T-helper 1 cell treated with Interleukin-12 subunit alpha and Interleukin-12 subunit beta and Interleukin-4 antibody, amounts not matched to agents 30 ng/mL and 1 ng/mL, for 36 hours (primary cell): ENCODE data around the gene FGD3. TPM values are rescaled to one million over a fixed set of nuclear protein-coding genes. Genes with fewer than 3 reads are reported as not detected.

ENCODE experiments used
- intact Hi-C: fragments of 100-400 bp; cut with micrococcal nuclease; formaldehyde crosslinking; loops from one replicate; pipeline ENCODE4 v1.15.1; 2024
- total RNA-seq: library from RNA; stranded (reverse); gene quantifications from 2 replicates; pipeline ENCODE4 v1.2.3, GENCODE V29; 2022

Gene FGD3
- total RNA-seq, 1 donor from 2014 or later = 129 TPM

DNA sequence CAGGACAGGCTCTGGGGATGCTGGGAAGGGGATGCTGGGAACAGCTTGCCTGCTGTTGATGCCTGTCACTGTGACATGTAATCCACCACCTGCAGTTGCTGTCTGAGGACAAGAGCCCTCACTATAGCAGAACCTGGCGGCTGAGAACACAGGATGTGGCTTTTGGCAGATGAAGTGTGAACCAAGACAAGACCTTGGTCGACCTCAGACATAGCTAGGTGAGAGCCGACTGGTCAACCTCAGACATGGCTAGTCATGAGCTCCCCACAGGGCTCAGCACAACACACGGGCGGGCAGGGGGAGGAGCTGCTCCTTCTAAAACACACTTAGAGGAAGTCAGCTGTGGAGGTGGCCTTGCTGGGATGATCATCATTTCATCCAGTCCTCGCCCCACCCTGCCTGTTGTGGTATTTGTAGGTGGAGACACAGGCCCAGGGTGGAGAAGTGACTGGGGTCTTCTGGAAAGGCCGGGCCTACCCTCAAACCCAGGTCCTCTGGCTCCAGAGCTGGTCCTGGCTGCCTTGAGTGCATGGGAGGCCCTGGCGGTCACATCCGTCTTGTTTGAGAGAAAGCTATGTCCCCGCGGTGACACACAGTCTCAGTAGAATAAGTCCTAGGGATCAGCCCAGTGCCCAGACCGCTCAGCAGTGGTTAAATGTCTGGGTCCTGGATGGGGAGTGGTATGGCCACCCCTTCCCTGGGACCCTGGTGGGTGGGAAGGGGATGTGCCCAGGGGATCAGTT lies 117.2 kb downstream of the FGD3 start:
- intact Hi-C loops = loop anchor here (1.0 to 10.0 kb wide), 12 partner anchors 19 to 770 kb away; partner anchors contain the start of genes BICD2, CARD19, IARS1 and NINJ1

DNA sequence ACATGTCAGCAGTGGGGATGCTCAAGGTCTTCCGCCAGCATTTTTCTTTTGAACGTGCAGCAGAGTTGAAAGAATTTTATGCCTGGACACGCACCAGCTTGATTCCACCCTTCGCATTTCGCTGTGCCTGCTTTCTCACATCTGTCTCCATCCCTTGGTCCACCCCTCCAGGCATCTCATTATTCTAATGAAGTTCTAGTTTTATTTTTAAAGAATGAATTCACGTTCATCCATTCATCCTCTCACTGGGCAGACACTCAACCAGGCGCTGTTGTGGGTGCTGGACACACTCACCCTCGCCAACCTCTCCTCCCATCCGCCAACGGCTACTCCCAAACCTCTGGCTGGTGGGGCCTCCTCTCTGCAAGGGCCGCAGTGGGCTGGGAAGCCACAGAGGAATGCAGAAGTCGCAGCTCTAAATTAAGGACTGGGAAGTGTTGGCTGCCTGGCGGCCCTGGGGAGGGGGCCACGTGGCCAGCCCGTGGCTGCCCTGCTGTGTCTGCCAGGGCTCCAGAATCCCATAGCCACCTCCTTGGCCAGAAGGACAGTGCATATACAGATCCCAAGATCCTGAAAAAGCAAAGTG lies 117.9 kb downstream of the FGD3 start:
- intact Hi-C loops = loop anchor here (10.0 kb wide), 2 partner anchors 300 to 770 kb away; partner anchors contain the start of genes BICD2 and IARS1

DNA sequence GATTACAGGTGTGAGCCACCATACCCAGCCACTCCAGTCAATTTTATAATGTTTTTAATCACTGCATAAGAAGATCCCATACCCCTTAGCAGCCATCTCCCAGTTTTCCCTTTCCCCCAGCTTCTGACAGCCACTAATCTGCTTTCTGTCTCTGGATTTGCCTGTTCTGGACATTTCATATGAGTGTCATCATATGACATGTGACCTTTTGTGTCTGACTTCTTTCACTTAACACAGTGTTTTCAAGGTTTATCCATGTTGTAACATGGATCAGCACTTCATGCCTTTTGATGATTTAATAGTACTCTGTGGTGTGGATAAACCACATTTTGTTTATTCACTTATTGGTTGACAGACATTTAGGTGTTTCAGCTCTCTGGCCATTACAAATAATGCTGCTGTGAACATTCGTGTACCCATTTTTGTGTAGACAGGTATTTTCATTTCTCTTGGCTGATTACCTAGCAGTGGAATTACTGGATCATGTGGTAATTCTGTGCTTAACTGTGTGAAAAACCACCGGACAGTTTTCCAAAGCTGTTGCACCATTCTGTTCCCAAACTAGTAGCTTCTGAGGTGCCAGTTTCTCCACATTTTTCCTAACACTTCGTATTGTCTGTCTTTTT lies 119.8 kb downstream of the FGD3 start:
- intact Hi-C loops = loop anchor here (10.0 kb wide), 2 partner anchors 302 to 772 kb away; partner anchors contain the start of genes BICD2 and IARS1

DNA sequence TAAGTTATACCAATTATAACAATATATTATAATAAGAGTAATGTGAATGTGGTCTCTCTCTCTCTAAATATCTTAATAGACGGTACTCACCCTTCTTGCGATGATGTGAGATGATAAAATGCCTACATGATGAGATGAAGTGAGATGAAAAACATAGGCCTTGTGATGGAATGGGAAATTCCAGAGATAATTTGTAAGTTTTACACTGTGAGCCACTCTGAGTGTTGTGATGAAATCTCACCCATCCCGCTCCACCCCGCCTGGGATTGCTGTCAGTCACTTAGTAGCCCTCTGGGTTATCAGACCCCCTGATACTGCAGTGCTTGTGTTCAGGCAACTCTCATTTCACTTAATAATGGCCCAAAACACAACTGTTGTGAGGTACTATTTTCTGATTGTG lies 121.6 kb downstream of the FGD3 start:
- intact Hi-C loops = loop anchor here (10.0 kb wide), 2 partner anchors 304 to 774 kb away; partner anchors contain the start of genes BICD2 and IARS1

DNA sequence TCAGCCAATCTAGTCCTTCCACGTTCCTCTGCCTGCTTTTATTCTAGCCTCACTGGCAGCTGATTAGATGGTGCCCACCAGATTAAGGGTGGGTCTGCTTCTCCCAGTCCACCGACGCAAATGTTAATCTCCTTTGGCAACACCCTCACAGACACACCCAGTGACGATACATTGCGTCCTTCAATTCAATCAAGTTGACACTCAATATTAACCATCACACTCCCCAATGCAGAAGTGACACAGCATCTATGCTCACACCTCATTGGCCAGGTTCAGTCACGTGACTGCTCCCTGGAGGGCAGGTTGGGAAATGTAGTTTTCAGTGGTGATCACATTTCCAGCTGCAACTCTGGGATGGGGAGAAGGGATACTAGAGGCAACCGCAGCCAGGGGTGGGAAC lies 124.1 kb downstream of the FGD3 start:
- intact Hi-C loops = no loop called here

DNA sequence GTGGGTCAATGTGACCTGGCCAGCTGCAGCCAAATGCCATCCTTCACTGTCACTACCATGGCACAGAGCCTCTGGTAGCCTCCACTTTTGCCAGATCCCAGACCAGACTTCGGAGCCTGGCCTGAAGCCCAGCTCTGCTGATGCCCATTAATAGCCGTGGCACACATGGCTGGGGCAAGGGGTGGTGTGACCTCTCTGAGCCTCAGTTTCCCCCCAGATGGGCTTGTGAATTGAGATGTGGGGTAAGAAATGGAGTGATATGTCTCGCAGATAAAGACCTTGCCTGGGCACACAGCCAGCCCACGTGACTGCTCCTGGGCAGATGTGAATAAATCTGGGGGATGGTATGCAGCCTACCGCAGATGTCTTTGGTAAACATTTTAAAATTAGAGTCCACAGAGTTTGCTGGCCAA lies 125.1 kb downstream of the FGD3 start:
- intact Hi-C loops = no loop called here

DNA sequence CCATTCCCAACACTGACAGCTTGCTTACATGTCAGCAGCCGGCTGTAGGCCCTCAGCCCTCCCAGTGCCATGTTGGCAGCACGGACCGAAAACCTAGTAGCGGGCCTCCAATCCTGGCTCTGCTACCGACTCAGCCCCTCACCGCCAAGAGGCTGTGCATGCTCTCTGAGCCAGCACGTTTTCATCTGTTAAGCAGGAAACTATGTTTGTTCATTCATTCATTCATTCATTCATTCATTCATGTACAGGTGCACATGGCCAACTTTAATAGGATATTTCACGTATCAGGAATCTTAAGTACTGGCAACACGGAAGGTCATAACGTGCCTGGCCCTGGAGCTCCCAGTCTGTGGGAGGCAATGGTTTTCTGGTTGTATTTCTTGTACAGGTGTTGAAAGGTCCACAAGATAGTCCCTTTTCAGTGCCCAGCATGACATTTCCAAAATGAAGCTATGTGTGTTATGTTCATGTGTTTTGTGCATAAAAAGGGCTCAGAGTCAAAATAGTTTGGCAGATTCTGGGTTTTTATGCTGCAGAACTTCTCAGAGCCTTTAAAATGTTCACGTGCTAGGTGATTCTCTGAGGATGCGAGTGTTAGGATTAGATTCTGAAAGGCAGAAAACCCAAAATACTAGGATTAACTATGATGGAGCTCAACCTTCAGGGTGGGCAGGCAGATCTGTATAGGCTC lies 128.9 kb downstream of the FGD3 start:
- intact Hi-C loops = no loop called here

DNA sequence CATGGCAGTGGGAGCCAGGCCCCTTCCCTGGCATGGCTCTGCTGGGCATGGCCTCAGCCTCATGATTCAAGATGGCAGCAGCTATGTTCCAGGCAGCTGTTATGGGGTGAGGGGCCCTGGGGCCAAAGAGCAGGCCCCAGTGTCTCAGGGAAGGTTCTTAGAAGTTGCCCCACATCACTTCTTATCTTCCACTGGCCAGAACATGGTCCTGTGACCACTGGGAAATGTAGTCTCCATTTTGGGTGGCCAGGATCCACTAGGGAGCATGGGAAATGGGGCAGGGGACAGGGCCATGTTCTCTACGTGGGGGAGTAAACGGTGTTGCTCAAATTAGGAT lies 129.4 kb downstream of the FGD3 start:
- intact Hi-C loops = no loop called here

DNA sequence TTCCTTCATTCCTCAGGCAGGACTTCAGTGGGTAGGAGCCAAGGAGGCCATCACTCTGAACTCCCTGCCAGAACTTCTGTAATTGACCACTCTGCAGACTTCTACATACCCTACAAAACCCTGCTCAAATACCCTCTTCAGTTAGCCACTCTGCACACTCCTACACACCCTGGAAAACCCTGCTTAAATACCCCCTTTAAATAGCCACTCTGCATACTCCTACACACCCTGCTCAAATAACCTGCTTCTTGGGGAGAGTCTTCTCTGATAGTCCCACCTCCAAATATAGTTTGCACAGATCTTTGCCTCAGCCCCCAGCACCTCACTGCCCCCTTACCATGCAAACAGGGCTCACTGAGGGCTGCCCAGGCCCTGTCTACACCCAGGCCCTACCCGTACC lies 130.0 kb downstream of the FGD3 start:
- intact Hi-C loops = no loop called here

DNA sequence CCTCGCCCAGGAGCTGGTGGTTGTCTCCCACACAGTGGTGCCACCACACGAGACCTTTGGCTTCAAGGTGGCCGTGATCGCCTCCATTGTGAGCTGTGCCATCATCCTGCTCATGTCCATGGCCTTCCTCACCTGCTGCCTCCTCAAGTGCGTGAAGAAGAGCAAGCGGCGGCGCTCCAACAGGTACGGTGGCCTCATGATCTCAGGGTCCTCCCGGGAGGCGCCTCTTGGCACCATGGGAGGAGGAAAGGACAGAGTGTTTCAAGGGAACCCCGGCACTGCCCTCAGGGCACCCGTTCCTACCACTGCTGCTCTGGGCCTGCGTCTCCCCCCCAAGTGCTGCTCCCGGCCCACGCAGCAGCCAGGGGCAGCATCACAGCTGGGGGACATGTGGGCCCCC lies 130.5 kb downstream of the FGD3 start:
- intact Hi-C loops = no loop called here

DNA sequence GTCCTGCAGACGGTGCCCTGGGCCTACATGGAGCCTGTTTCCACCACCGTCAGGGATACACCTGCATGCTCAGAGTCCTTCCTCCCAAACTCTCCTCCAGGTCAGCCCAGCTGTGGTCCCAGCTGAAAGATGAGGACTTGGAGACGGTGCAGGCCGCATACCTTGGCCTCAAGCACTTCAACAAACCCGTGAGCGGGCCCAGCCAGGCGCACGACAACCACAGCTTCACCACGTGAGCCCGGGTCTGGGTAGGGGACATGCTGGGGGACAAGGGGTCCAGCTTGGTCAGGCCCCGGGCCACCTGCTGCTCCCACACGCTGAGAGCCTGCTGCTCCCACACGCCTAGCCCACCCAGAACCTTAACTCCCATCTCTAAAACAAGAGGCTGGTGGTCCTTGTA lies 132.0 kb downstream of the FGD3 start:
- intact Hi-C loops = no loop called here

DNA sequence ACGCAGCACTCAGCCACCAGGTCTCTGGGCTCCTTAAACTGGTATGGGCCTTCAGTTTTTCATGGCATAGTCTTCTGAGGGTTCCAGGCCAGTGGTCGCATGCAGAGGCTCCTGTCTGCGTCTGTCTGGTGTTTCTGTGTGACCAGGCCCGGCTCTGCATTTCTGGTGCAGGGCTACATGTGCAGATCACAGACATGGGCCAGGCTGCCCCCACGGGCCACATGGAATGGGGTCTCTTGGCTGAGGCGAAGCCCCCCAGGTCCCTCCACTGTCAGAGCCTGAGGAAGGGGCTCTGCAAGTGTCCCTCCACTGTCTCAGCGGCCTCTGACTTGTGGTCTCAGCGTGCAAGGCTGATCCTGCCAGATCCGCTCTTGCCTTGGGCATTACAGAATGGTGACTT lies 133.1 kb downstream of the FGD3 start:
- intact Hi-C loops = loop anchor here (5.0 kb wide), 1 partner anchor 372 kb away; the partner anchor contains the start of genes FAM120A and FAM120AOS

DNA sequence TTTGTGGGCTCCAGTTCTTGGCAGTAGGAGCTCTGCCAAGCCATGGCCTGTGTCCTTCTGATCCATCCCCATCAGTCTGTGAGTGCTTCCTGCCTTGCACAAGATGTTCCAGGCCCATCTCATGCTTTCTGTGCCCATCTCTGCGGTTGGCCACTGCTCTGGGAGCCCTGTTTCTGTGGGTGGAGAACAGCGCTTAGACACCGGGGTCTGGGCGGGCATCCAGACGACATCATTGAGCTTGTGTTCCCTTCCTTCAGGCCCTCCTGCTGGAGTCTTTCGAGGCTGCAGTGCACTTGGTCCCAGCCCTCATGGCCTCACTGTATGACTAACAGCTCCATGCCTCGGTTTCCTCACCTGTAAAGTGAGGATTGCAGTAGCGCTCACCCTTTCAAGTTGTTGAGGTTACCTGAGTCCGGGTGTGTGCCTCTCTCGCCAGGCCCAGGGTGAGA lies 133.8 kb downstream of the FGD3 start:
- intact Hi-C loops = loop anchor here (5.0 kb wide), 1 partner anchor 371 kb away; the partner anchor contains the start of genes FAM120A and FAM120AOS

DNA sequence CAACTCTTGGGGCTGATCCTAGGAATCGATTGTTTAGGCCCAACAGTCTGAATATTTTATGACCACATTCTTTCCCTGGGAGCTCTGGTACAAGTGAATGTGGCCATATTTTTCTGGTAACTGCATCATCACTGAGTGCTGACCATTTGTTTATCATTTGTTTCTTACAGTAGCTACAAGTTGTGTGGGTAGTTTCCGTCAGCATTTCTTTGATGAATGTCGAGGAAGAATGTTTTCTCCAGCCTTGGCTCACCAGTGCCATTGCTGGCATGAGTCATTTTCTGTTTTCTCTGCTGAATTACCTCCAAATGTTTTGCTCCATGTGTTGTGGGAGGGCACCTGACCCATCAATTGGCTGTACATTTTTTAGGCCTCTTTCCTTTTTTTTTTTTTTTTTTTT lies 134.6 kb downstream of the FGD3 start:
- intact Hi-C loops = loop anchor here (5.0 kb wide), 1 partner anchor 370 kb away; the partner anchor contains the start of genes FAM120A and FAM120AOS

DNA sequence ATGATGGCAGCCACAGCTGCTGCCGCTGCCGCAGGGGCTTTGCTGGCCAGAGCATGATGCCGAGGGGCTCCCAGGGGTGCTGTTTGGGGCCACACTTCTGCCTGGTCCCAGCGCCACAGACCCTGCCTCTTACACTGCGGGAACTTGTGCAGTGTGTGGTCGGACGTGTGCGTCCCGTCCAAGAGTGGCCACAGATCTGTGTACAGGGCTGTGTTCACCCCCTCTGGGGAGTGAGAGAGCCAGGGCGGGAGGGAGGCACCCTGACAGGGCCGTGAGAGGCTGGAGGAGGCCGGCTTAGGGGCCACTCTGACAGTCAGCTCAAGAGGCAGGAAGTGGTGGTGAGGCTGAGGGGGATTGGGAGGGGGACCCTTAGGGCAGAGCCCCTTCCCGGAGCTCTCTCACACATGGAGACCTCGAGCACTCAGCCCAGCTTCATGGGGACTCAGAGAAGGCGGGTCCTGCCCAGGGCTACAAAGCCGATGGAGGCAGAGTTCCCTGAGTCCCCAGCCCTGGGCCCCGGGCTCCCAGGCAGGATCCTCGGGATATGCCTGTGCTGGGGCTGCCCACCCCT lies 135.6 kb downstream of the FGD3 start:
- intact Hi-C loops = loop anchor here (1.0 to 5.0 kb wide), 4 partner anchors 12 to 369 kb away; partner anchors contain the start of genes FAM120A and FAM120AOS

DNA sequence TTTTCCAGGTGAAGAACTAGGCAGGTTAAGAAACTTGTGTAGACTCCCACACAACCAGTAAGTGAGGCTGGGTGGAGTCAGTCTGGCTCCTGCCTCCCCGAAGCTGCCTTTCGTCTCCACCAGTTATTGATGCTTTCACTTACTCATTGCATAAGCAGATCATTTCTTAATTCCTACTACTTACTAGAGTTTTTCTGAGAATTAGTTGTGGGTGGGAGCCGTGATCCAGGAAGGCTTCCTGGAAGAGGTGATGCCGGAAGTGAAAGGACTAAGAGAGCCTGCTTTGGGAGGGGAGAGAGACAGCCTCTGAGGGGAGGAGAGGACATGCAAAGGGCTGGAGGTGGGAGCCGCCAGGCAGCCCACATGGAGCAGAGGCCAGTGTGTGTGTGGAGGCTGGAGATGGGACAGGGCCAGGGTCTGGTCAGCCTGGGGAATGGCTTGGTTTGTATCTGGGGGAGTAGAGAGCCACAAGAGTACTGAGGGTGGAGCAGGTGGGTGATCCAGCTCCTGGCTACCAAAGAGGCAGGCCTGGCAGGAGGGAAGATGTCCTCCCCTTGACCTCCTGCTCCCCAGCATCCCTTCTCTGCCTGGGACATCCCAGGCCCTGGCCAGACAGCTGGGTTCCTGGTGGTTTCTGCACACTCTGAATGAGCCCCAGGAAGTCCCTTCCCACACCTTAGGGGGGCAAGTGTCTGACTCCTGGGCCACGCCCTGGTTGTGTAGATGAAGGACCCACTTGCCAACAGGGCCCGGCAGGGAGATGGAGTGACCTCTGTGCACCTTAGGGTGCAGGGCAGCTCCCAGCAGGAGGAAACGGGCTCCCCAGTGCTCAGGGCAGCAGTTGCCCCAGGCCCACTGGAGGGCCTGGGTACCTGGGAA lies 136.5 kb downstream of the FGD3 start:
- intact Hi-C loops = loop anchor here (1.0 to 5.0 kb wide), 4 partner anchors 11 to 368 kb away; partner anchors contain the start of genes FAM120A and FAM120AOS

DNA sequence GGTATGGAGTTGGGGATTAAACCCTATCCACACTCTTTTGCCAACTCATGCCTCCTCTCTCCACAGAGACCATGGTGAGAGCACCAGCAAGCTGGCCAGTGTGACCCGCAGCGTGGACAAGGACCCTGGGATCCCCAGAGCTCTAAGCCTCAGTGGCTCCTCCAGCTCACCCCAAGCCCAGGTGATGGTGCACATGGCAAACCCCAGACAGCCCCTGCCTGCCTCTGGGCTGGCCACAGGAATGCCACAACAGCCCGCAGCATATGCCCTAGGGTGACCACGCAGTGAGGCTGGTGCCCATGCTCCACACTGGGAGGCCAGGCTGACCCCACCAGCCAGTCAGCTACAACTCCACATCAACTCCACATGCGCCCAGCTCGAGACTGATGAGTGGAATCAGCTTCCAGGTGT lies 137.2 kb downstream of the FGD3 start:
- intact Hi-C loops = loop anchor here (5.0 kb wide), 1 partner anchor 368 kb away; the partner anchor contains the start of genes FAM120A and FAM120AOS

DNA sequence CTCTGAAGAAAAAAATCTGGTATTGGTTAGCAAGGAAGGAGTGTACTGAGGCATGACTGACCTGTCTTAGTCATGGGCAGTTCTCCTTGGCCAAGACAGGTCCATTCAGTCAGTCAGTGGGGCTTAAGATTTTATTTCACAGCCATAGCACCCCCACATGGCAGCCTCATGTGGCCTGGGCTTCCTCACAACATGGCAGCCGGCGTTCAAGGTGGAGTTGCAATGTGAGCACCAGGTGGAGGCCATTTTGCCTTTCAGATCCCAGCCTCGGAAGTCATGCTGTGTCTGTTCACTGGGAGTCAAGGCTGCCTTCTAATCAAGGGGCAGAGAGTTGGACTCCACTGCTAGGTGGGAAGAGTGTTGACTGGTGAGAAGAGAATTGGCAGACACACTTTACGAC lies 138.4 kb downstream of the FGD3 start:
- intact Hi-C loops = no loop called here
